SK-N-DZ (cell line): ENCODE results near the gene CEP128.

Source experiments
- DNase-seq: peaks from one replicate; pipeline ENCODE4 v3.0.0-alpha.2; 2015; ENCODE audit warnings: low spot score

The CEP128 gene

GRCh38 chr14:80902608-80903007 lies 38.9 kb downstream of the CEP128 start:
- DNase-seq, result no peak

DNA sequence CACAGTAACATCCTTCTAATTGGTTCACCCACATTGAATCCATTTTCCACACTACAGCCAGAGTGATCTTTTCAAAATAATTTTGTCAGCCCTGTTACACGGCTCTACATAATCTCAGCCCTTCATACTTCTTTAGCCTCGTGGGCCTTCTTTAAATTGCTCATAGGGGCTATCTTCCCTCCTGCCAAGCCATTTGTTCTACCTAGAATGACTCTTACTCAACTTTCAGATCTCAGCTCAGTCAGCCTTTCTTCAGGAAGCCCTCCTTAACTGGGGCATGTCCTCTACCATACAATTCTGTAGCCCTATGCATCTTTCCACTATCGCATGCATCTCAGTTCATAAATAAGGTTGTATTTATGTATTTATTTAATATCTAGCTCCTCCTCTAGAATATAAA lies 39.7 kb downstream of the CEP128 start:
- DNase-seq, result no peak

GRCh38 chr14:80901260-80901659 lies 40.3 kb downstream of the CEP128 start:
- DNase-seq, result no peak

GRCh38 chr14:80872645-80873044 lies 68.9 kb downstream of the CEP128 start:
- DNase-seq, result no peak

- no peak for DNase-seq
These were observed 73.3 kb downstream of the CEP128 start for GRCh38 chr14:80868260-80868659.

- DNase-seq, result no peak
These were observed 73.7 kb downstream of the CEP128 start for GRCh38 chr14:80867798-80868197.

GRCh38 chr14:80867091-80867490 lies 74.4 kb downstream of the CEP128 start:
- DNase-seq, result no peak

- DNase-seq, result no peak
These were observed 76.0 kb downstream of the CEP128 start for GRCh38 chr14:80865565-80865964.

GRCh38 chr14:80862983-80863382 lies 78.6 kb downstream of the CEP128 start:
- no peak for DNase-seq

DNA sequence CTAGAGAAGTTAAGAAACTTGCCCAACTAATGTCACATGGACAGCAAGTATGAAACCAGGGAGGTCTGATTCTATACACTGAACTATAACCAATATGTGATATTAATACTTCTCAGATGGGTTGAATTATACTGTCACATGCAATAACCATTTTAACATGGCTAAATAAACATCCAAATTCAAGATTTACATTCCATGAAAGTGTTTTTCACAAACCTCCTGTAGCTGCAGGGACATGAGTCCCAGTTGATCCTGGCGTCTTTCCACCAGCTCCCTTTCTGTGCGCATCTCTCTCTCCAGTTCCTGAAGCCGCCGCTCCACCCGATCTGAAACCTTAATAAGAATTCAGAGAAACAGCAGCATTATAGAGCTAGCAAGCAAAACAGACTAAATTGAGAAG lies 79.0 kb downstream of the CEP128 start:
- DNase-seq, result no peak

GRCh38 chr14:80850197-80850814 lies 91.2 kb downstream of the CEP128 start:
- DNase-seq, result peak; percentile 8

GRCh38 chr14:80847070-80847469 lies 94.5 kb downstream of the CEP128 start:
- DNase-seq, result no peak

DNA sequence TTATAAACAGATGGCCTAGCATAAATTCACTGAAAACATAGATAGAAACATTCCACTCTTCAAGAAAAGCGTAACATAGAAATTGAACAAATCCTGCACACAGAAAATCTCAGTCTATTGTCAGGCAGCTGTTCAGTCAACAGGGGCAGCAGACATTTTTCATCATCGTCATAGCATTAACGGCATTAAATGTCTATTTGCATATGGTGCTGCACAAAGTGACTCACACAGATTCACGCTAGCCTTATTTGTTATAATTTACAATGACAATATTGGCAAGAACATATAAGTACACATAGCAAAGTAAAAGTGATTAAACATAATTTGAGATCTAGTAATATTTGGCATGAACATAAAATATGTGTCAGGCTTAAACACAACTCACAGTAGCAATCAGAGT lies 95.7 kb downstream of the CEP128 start:
- no peak for DNase-seq

DNA sequence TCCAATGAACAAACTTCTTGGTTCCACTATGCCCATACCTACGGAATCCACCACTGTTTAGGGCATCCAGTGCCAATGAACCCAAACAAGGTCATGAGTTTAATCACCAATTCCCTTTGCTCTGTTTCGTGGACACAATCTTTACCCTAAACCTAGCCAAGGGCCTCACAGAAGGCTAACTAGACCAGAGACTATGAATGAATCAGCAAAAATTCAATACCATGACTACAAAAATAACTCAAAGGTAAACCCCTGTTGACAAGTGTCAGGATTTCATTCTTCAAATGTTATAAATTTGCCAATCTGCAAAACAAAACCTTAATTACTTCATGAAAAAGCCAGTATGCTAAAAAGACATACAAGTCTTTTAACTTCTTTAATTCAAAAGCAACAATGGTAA lies 96.7 kb downstream of the CEP128 start:
- DNase-seq, result no peak

DNA sequence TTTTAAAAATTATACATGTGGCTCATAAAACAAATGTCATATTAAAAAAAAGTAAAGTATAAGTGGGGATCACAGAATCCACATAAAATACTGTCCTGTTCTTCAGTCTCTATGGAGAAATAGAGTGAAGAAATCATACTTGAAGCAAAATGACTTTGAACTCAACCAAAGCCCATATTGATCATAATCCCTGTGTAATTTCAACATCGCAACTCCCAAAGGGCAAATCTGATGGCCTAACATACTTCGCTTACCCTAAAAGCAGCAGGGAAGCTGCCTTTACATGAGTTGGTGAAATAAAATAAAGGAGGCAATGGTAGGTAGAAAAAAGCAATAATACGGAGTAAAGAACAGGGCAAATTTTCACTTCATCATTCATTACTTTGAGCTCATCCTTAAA lies 101.8 kb downstream of the CEP128 start:
- no peak for DNase-seq

DNA sequence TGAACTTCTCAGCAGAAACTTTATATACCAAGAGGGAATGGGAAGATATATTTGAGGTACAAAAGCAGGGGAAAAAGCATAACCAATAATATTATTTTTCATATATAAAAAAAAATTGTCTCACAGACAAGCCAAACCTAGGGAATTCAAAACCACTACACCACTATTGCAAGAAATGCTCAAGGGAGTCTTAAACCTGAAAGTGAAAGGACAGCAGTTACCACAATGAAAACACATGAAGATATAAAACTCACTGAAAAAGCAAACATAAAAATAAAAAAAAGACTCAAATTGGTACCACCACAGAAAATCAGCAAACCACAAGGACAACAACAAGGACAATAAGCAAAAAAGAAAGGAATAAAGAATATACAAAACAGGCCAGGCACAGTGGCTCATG lies 131.9 kb downstream of the CEP128 start:
- DNase-seq, result no peak

- no peak for DNase-seq
These were observed 136.4 kb downstream of the CEP128 start for GRCh38 chr14:80805136-80805535.

DNA sequence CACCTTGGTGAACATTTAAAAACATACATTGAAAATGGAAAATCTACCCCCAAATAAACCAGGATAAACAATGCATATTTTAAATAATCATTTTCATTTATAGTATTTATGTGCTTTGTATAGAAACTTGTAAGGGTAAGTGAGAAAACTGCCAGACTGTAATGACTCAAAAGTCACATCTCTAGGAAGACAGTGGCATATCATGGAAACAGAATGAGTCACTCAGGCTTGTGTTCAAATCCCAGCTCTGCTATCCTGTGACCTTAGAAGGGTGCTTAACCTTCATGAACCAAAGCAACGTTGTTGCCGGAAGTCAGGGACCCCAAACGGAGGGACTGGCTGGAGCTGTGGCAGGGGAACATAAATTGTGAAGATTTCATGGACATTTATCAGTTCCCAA lies 142.7 kb downstream of the CEP128 start:
- no peak for DNase-seq

GRCh38 chr14:80798211-80798610 lies 143.3 kb downstream of the CEP128 start:
- DNase-seq, result no peak

DNA sequence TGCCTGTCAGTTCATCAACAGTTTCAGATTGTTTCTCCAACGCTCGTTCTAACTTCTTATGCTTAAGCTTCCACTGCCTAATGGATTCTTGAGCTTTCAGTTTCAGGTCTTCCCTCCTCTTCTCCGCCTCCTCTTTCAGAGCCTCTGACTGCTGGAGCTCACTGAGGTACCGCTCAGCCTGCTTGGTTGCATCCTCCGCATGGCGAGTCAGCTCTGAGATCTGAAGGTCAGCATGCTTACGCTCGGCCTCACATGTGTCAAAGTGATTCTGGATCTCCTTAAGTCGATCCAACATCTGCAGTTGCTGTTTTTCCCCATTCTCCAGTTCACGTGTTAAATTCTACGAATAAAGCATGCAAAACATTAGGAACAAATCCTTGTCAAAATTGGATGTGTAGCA lies 148.8 kb downstream of the CEP128 start:
- DNase-seq, result no peak

DNA sequence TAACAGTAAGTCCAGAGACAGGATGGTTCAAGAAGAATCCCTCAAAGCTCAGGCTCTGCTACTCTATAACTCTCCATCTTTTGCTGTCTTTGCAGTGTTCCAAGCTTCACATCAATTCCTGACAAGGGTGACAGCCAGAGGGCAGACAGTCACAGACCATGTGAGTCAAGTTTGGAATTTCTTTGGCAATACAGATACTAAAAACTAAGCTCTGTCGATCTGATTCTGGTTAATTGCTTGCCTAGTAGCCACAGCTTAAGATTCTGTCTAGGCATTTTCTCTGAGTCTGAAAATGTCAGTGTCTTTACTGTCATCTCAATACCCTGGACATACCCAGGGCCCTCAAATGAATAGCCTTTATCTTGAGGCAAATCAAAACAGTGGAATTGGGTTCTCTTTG lies 153.7 kb downstream of the CEP128 start:
- DNase-seq, result no peak

DNA sequence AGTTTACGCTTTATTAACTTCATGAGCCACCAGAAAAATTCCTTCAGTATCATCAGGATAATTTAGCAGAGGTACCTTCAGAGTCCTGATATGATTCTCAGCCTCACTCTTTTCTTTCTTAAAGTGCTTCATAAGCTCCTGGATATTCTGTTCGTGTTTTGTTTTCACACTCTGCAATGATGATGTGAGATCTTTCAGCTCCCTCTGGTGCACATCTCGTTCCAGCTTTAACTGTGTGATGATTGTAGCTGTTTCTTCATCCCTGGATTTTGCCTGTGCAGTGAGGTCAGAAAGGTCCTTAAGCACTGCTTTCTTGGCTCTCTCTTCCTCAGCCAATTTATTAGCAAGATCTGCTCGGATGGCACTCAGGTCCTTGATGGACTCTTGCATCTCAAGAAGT lies 156.7 kb downstream of the CEP128 start:
- DNase-seq, result no peak

GRCh38 chr14:80781972-80782367 lies 159.6 kb downstream of the CEP128 start:
- no peak for DNase-seq

- no peak for DNase-seq
These were observed 161.0 kb downstream of the CEP128 start for GRCh38 chr14:80780500-80780899.
